Brain microvascular endothelial cell (primary cell): ENCODE data around the gene MRPL22.
"Not testable (repeated sequence)": the region's sequence is repeated elsewhere in the genome, so short reads cannot be mapped to it uniquely, and the experiment has no call there.

Experiments used
- DNase-seq: peaks from one replicate; pipeline ENCODE4 v3.0.0-alpha.2; 2020
- H3K27ac ChIP-seq: fragments of 250-450 bp; sonication (Bioruptor Pico); 2 replicates; pipeline ENCODE4 v1.5.1; 2020; ENCODE audit warnings: mild to moderate bottlenecking, moderate library complexity
- H3K27me3 ChIP-seq: fragments of 250-450 bp; sonication (Bioruptor Pico); replicated peaks from 2 replicates; pipeline ENCODE4 v1.5.1; 2020; ENCODE audit warnings: mild to moderate bottlenecking
- H3K36me3 ChIP-seq: fragments of 250-450 bp; sonication (Bioruptor Pico); replicated peaks from 2 replicates; pipeline ENCODE4 v1.5.1; 2020; ENCODE audit warnings: mild to moderate bottlenecking
- H3K4me3 ChIP-seq: 2 replicates; pipeline ENCODE4 v1.5.1; 2011; ENCODE audit warnings: low read depth, mild to moderate bottlenecking, control low read depth, low read length, moderate library complexity
- in situ Hi-C: cut with HindIII; loops from 2 replicates; pipeline ENCODE4 v1.10.0; 2017; ENCODE audit warnings: low sequenced_read_pairs, low pct_ligation_motif_present
- TF ChIP-seq, protein P1 (sequence below): IDR thresholded peaks from 2 replicates; pipeline ENCODE4 v1.5.1; 2011; ENCODE audit warnings: low read depth, mild to moderate bottlenecking, moderate library complexity, low read length, control low read depth, inconsistent platforms; ENCODE audit errors: missing control alignments

Gene MRPL22

DNA sequence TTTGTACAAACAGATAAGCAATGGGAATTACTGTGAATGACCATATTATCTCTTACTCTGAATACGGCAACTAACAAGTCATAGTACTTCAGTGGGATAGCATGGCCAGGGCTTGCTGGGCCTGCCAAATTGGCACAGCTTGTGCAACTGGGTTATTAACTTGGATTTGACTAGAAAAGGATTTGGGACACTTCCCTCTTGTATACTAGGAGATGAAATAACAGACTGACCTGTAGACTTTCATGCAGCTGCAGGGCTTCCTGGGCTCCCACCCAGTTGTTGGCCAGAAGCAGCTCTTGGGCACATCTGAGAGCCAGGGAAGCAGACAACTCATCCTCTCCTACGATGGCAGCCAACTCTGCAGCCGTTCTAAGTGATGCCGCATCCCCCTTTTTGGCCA lies 42.7 kb upstream of the MRPL22 start:
- H3K27me3 ChIP-seq: no peaks in the 10 kb centered on the region
- H3K36me3 ChIP-seq: peaks cover 47% of the 10 kb centered on the region
- H3K4me3 ChIP-seq: no peak overlapping the region
- H3K27ac ChIP-seq: no peak overlapping the region
- TF ChIP-seq, protein P1, sequence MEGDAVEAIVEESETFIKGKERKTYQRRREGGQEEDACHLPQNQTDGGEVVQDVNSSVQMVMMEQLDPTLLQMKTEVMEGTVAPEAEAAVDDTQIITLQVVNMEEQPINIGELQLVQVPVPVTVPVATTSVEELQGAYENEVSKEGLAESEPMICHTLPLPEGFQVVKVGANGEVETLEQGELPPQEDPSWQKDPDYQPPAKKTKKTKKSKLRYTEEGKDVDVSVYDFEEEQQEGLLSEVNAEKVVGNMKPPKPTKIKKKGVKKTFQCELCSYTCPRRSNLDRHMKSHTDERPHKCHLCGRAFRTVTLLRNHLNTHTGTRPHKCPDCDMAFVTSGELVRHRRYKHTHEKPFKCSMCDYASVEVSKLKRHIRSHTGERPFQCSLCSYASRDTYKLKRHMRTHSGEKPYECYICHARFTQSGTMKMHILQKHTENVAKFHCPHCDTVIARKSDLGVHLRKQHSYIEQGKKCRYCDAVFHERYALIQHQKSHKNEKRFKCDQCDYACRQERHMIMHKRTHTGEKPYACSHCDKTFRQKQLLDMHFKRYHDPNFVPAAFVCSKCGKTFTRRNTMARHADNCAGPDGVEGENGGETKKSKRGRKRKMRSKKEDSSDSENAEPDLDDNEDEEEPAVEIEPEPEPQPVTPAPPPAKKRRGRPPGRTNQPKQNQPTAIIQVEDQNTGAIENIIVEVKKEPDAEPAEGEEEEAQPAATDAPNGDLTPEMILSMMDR: no peak
- in situ Hi-C loops: no loop called here
- no peak for DNase-seq

DNA sequence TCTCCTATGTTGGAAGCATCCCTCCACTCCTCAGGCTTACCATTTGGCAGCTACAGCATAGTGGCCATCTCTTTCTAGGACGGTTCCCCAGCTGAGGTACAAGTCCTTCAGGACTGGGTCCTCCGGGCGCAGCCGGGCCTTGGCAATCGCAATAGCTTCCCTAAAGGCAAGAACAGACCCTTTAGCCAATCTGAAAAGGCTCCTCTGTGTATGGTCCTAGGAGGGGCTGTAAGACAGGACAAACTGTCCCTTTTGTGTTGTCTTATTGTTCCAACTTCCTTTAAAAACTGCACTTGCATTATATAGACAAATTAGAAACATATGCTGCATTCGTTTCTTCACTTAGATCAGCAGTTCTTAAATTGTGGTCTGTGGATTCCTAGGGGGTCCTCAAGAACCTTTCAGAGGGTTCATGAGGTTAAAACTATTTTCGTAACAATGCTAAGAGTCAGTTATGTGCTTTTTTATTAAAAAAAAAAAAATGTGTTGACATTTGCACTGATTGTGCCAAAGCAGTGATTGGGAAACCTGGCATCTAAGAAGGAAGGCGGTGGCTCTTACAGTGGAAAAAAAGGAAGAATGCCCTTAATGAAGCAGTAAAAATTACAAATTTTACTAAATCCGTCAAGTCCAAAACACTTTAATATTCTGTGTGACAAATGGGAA lies 41.6 kb upstream of the MRPL22 start:
- Histone ChIP-seq H3K27ac (no peak overlapping the region), H3K4me3 (no peak overlapping the region), H3K27me3 (no peaks in the 10 kb centered on the region), H3K36me3 (peaks cover 40% of the 10 kb centered on the region)
- TF ChIP-seq, protein P1: no peak
- in situ Hi-C loops: no loop called here
- DNase-seq: no peak

DNA sequence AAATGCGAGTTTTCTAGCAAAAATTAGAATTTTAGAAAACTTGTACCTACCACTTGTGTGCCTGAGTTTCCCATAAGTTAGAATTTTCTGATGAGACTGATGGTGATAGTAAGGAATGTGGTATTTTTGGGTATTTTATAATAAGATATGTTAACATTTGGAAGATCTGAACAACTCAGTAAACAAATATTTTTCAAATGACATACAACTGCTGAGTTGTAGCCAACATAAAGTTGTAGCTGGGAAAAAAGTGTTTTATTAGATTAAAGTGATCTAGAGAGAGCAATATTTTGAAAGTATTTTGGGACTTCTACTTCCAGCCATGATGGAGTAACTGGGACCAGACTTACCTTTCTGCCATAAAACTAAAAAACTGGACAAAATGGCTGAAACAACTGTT lies 40.8 kb upstream of the MRPL22 start:
- Histone ChIP-seq H3K4me3 (no peak overlapping the region), H3K27me3 (no peaks in the 10 kb centered on the region), H3K27ac (no peak overlapping the region), H3K36me3 (peaks cover 44% of the 10 kb centered on the region)
- in situ Hi-C loops: no loop called here
- TF ChIP-seq, protein P1: no peak
- no peak for DNase-seq

DNA sequence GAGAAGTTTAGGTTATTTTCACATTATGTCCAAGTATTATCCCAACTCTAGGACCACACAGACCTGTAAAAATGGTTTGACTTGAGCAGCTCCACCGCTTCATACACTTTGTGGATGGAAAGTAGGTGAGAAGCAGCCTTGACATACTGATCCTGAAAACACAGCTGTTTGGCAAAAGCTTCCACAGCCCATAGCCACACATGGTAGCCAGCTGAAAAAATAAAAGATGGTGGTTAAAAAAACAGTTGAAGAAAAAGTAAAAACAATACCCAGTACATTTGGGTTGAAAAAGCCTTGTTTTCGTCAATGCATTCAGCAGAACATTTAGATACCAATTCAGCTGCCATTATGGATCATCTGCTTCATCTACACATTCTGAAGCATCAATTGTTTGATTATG lies 39.6 kb upstream of the MRPL22 start:
- Histone ChIP-seq H3K27ac (no peak overlapping the region), H3K36me3 (peaks cover 38% of the 10 kb centered on the region), H3K27me3 (no peaks in the 10 kb centered on the region), H3K4me3 (no peak overlapping the region)
- TF ChIP-seq, protein P1: no peak
- in situ Hi-C loops: no loop called here
- no peak for DNase-seq

DNA sequence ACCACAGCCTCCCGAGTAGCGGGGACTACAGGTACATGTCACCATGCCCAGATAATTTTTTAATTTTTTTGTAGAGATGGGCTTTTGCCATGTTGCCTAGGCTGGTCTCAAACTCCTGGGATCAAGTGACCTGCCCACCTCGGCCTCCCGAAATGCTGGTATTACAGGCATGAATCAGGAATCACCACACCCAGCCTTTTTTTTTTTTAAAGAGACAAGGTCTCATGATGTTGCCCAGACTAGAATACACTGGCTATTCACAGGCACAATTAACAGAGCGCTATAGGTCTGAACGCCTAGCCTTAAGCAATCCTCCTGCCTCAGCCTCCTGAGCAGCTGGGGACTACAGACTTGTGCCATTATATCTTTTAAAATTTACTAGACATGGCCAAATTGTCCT lies 39.0 kb upstream of the MRPL22 start:
- peaks cover 36% of the 10 kb centered on the region for H3K36me3 ChIP-seq
- TF ChIP-seq, protein P1: no peak
- in situ Hi-C loops: no loop called here

DNA sequence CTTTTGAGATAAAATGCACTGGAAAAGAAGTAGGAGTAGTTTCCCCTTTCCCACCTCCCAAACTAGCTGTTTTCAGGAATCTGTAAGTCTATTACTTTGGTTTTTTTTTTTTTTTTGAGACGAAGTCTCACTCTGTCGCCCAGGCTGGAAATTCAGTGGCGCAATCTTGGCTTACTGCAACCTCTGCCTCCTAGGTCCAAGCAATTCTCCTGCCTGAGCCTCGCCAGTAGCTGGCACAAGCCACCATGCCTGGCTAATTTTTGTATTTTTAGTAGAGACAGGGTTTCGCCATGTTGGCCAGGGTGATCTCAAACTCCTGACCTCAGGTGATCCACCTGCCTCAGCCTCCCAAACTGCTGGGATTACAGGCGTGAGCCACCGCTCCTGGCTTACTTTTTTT lies 35.3 kb upstream of the MRPL22 start:
- H3K36me3 ChIP-seq: peaks cover 26% of the 10 kb centered on the region
- H3K27me3 ChIP-seq, DNase-seq, in situ Hi-C loops, H3K27ac ChIP-seq, H3K4me3 ChIP-seq: not testable (repeated sequence)

More for the DNA sequence above, 39.0 kb upstream of the MRPL22 start:
- H3K4me3 ChIP-seq: no peak overlapping the region
- no peak for DNase-seq
- H3K27ac ChIP-seq: no peak overlapping the region
- no peaks in the 10 kb centered on the region for H3K27me3 ChIP-seq
